ENCODE measurements around the gene SIX3. TPM values are rescaled to one million over a fixed set of nuclear protein-coding genes. Genes with fewer than 3 reads are reported as not detected.

Gene SIX3
- total RNA-seq, 3 donors from 2014 or later (not counting 1 experiment from before 2014, with no cell fraction given), result 0.15 to 0.39 TPM; not detected in 1

DNA sequence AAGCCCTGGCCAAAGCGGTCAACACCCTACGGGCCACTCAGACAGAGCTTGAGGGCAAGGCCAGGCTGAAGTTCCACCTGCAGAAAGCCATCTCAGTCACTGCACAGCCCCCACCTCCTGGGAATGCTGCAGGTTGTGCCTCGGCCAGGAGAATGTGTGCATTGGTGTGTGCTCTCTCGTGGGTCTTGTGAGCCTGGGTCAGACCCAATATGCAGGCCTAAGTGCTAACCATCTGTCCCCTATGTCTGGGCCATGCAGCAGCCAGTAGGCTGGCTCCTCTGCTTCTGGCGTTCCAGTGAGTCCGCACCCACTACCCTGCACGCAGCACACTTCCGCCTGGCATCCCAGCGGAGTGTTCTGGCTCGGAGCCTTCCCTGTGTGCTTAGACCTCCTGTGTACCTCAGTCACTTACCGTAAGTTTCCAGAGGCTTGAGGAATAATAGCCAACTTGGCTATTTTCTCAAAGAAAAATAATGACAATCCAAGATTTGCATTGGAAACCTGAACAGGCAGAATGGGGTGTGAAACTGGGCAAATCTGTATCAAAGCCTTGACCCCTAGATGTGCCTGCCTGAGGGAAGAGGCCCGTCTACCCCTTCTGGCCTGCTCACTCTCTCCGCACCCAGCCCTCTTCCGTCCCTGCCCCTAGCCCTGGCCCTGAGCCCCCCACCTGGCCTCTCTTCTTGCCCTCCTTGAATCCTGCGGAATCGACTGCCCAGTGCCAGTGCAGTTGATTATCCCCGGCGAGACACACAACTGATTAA lies 7.2 kb downstream of the SIX3 start:
- Histone ChIP-seq H3K9me3 (ENCODE audit: control insufficient read depth, insufficient read depth, low read length) (no peaks in the 10 kb centered on the region), H3K27me3 (ENCODE audit: control insufficient read depth, insufficient read depth, low read length) (peaks cover 33% of the 10 kb centered on the region), H3K4me3 (ENCODE audit: low read length) (no peak overlapping the region), H3K4me1 (ENCODE audit: control insufficient read depth, insufficient read depth, low read length) (peaks cover 7% of the 10 kb centered on the region), H3K27ac (ENCODE audit: low read length) (no peak overlapping the region), H3K36me3 (ENCODE audit: control insufficient read depth, insufficient read depth, low read length) (no peaks in the 10 kb centered on the region)
- intact Hi-C loops (cut with micrococcal nuclease), result no loop called here
- H3K4me3 Mint-ChIP-seq, result no peak overlapping the region
- DNase-seq (no peak), ATAC-seq (no peak)
- TF ChIP-seq CTCF (IDR thresholded peaks at IDR 0.05), result no peak
- no peaks in the 10 kb centered on the region for H3K9me3 Mint-ChIP-seq
- peaks cover 0 to 10% of the 10 kb centered on the region in 2 donors for H3K4me1 Mint-ChIP-seq
- peaks cover 76 to 91% of the 10 kb centered on the region in 2 donors for H3K27me3 Mint-ChIP-seq (ENCODE audit: low read depth in 2 of 2)
- 75% methylated on average over 18 of the region's 18 CpGs for WGBS (ENCODE audit: insufficient coverage)
- no peaks in the 10 kb centered on the region for H3K36me3 Mint-ChIP-seq
- H3K27ac Mint-ChIP-seq, result no peak overlapping the region

GRCh38 chr2:44949329-44950151 lies 8.0 kb downstream of the SIX3 start:
- H3K9me3 Mint-ChIP-seq, result no peaks in the 10 kb centered on the region
- H3K27ac ChIP-seq (ENCODE audit: low read length), result no peak overlapping the region
- peaks cover 33% of the 10 kb centered on the region for H3K27me3 ChIP-seq (ENCODE audit: control insufficient read depth, insufficient read depth, low read length)
- TF ChIP-seq CTCF (IDR thresholded peaks at IDR 0.05), result no peak
- no peaks in the 10 kb centered on the region for H3K36me3 ChIP-seq (ENCODE audit: control insufficient read depth, insufficient read depth, low read length)
- H3K4me1 ChIP-seq (ENCODE audit: control insufficient read depth, insufficient read depth, low read length), result peaks cover 3% of the 10 kb centered on the region
- peaks cover 77 to 90% of the 10 kb centered on the region in 2 donors for H3K27me3 Mint-ChIP-seq (ENCODE audit: low read depth in 2 of 2)
- H3K9me3 ChIP-seq (ENCODE audit: control insufficient read depth, insufficient read depth, low read length), result no peaks in the 10 kb centered on the region
- WGBS (ENCODE audit: insufficient coverage), result 11% methylated on average over 54 of the region's 54 CpGs
- intact Hi-C loops (cut with micrococcal nuclease), result no loop called here
- peaks cover 0 to 5% of the 10 kb centered on the region in 2 donors for H3K4me1 Mint-ChIP-seq
- H3K4me3 Mint-ChIP-seq, result no peak overlapping the region
- no peak overlapping the region for H3K27ac Mint-ChIP-seq
- no peak for DNase-seq
- no peak overlapping the region for H3K4me3 ChIP-seq (ENCODE audit: low read length)
- H3K36me3 Mint-ChIP-seq, result no peaks in the 10 kb centered on the region
- no peak for ATAC-seq

- Mint-ChIP-seq H3K36me3 (no peaks in the 10 kb centered on the region), H3K4me3 (no peak overlapping the region), H3K27me3 (ENCODE audit: low read depth in 2 of 2) (peaks cover 73 to 85% of the 10 kb centered on the region in 2 donors), H3K27ac (no peak overlapping the region), H3K9me3 (no peaks in the 10 kb centered on the region), H3K4me1 (peaks cover 0 to 6% of the 10 kb centered on the region in 2 donors)
- ATAC-seq (no peak), DNase-seq (no peak)
- Histone ChIP-seq H3K4me3 (ENCODE audit: low read length) (no peak overlapping the region), H3K9me3 (ENCODE audit: control insufficient read depth, insufficient read depth, low read length) (no peaks in the 10 kb centered on the region), H3K4me1 (ENCODE audit: control insufficient read depth, insufficient read depth, low read length) (peaks cover 11% of the 10 kb centered on the region), H3K27ac (ENCODE audit: low read length) (no peak overlapping the region), H3K36me3 (ENCODE audit: control insufficient read depth, insufficient read depth, low read length) (no peaks in the 10 kb centered on the region), H3K27me3 (ENCODE audit: control insufficient read depth, insufficient read depth, low read length) (peaks cover 38% of the 10 kb centered on the region)
- WGBS (ENCODE audit: insufficient coverage), result 84% methylated on average over 2 of the region's 3 CpGs
- no peak for TF ChIP-seq CTCF (IDR thresholded peaks at IDR 0.05)
- intact Hi-C loops (cut with micrococcal nuclease), result no loop called here
These were observed 9.1 kb downstream of the SIX3 start for GRCh38 chr2:44950646-44951045.
